HepG2 (cell line): ENCODE measurements around the gene PLXNB2. TPM values are rescaled to one million over a fixed set of nuclear protein-coding genes. Genes with fewer than 3 reads are reported as not detected.

Source experiments
- ATAC-seq: fragments of 200-7000 bp; cut with Tn5 transposase; 3 replicates; pipeline ENCODE4 v1.9.1; 2020; ENCODE audit warnings: mild to moderate bottlenecking, moderate library complexity
- BruUV-seq: library from RNA; stranded (reverse); fragments of 400-500 nt; replicated peaks from 2 replicates; lab custom pipeline; 2021; lab: Mats Ljungman, UMichigan
- CTCF ChIA-PET: fragments of 300-600 bp; formaldehyde crosslinking; extraction: SDS; loops from one replicate; lab custom pipeline; 2021; ENCODE audit warnings: low total read pairs, inconsistent platforms, low intra/inter-chr PET ratio; lab: Yijun Ruan, JAX
- POLR2A ChIA-PET: fragments of 350-600 bp; sonication (Branson Sonifier 250); formaldehyde crosslinking; loops from one replicate; lab custom pipeline; 2020; ENCODE audit warnings: antibody characterized with exemption, inconsistent platforms; lab: Yijun Ruan, JAX
- DNase-seq: peaks from one replicate; pipeline ENCODE4 v3.0.0-alpha.2; 2015; ENCODE audit warnings: low spot score
- FAIRE-seq: peaks from 3 replicates; lab custom pipeline; 2011; peaks lifted over from hg19 to GRCh38; lab: Jason Lieb, UNC
- H2AFZ ChIP-seq: one replicate; pipeline ENCODE4 v1.6.1; 2011; ENCODE audit warnings: low read length, inconsistent platforms
- H3K27ac ChIP-seq: fragments of 300-600 bp; 3 replicates; pipeline ENCODE4 v1.8.0; 2011; ENCODE audit warnings: mixed run types, mild to moderate bottlenecking, mixed read lengths, low read length, inconsistent platforms; ENCODE audit not compliant: insufficient read depth; ENCODE audit errors: extremely low read length
- H3K27me3 ChIP-seq, 2 experiments: fragments of 200-600 bp in 1 of 2; 2 replicates in 1 of 2; 3 replicates in 1 of 2; pipeline versions ENCODE4 v1.6.0 to v1.8.0; 2011; ENCODE audit warnings: low read length in 2 of 2, mild to moderate bottlenecking in 2 of 2, moderate library complexity in 2 of 2, inconsistent platforms in 1 of 2; ENCODE audit not compliant: insufficient read depth in 2 of 2, control insufficient read depth in 1 of 2
- H3K36me3 ChIP-seq, 2 experiments: fragments of 200-600 bp in 1 of 2; replicated peaks in 1 of 2; 2 replicates in 1 of 2; 3 replicates in 1 of 2; pipeline versions ENCODE4 v1.5.1 to v1.8.0; 2011; ENCODE audit warnings: low read length in 2 of 2, inconsistent platforms in 1 of 2; ENCODE audit not compliant: insufficient read depth in 2 of 2, control insufficient read depth in 1 of 2
- H3K4me1 ChIP-seq: 2 replicates; pipeline ENCODE4 v1.5.1; 2012; ENCODE audit warnings: low read length, inconsistent platforms; ENCODE audit not compliant: insufficient read depth
- H3K4me2 ChIP-seq: 2 replicates; pipeline ENCODE4 v1.6.0; 2011; ENCODE audit warnings: low read depth, low read length, inconsistent platforms
- H3K4me3 ChIP-seq, 3 experiments: fragments of 200-600 bp in 1 of 3; sonication (generic), shearing (Covaris generic) in 1 of 3; replicated peaks in 1 of 3; 2 replicates each; pipeline ENCODE4 v1.5.1; 2011 to 2016; ENCODE audit warnings: low read length in 3 of 3, inconsistent platforms in 2 of 3, low read depth in 2 of 3, mild to moderate bottlenecking in 2 of 3, control low read depth in 1 of 3, mixed read lengths in 1 of 3; ENCODE audit not compliant: insufficient read depth in 1 of 3
- H3K79me2 ChIP-seq: one replicate; pipeline ENCODE4 v1.6.1; 2011; ENCODE audit warnings: low read length, inconsistent platforms; ENCODE audit not compliant: insufficient read depth
- H3K9ac ChIP-seq: 2 replicates; pipeline ENCODE4 v1.6.0; 2011; ENCODE audit warnings: mild to moderate bottlenecking, low read depth, low read length, inconsistent platforms; ENCODE audit not compliant: insufficient read depth
- H3K9me3 ChIP-seq: 2 replicates; pipeline ENCODE4 v1.5.1; 2012; ENCODE audit warnings: mild to moderate bottlenecking, low read length
- H4K20me1 ChIP-seq: 2 replicates; pipeline ENCODE4 v1.6.0; 2011; ENCODE audit warnings: inconsistent platforms, mild to moderate bottlenecking, low read length, moderate library complexity; ENCODE audit not compliant: insufficient read depth
- GABPA ChIP-seq, 2 experiments: IDR thresholded peaks; 2 replicates each; pipeline ENCODE4 v1.6.1; 2011 to 2016; ENCODE audit warnings: low read depth in 2 of 2, low read length in 1 of 2, missing biosample characterization in 1 of 2, missing genetic modification characterization in 1 of 2
- KDM5B ChIP-seq: sonication (generic); formaldehyde crosslinking; IDR thresholded peaks from 2 replicates; pipeline ENCODE4 v1.4.0; 2020; ENCODE audit warnings: missing genetic modification reagents, mild to moderate bottlenecking, borderline replicate concordance
- NR1H2 ChIP-seq: sonication (generic); formaldehyde crosslinking; IDR thresholded peaks from 2 replicates; pipeline ENCODE4 v1.8.1; 2022; ENCODE audit warnings: low read depth, missing genetic modification reagents, borderline replicate concordance
- NR2F1 ChIP-seq, 2 experiments: fragments of 450-650 bp in 1 of 2; formaldehyde crosslinking in 1 of 2; IDR thresholded peaks; 2 replicates each; pipeline versions ENCODE4 v1.5.0 to v1.6.1; 2016 to 2020; ENCODE audit warnings: mild to moderate bottlenecking in 1 of 2, missing compliant biosample characterization in 1 of 2, missing genetic modification reagents in 1 of 2, moderate library complexity in 1 of 2
- RARA ChIP-seq: IDR thresholded peaks from 2 replicates; pipeline ENCODE4 v1.6.1; 2016; ENCODE audit warnings: missing genetic modification reagents, missing compliant biosample characterization
- SETDB1 ChIP-seq: sonication (generic); formaldehyde crosslinking; IDR thresholded peaks from 2 replicates; pipeline ENCODE4 v1.5.1; 2020; ENCODE audit warnings: missing genetic modification reagents, mild to moderate bottlenecking, borderline replicate concordance
- SPEN ChIP-seq: sonication (generic); formaldehyde crosslinking; IDR thresholded peaks from 2 replicates; pipeline ENCODE4 v1.5.1; 2020; ENCODE audit warnings: low read depth, mild to moderate bottlenecking, missing genetic modification reagents
- TEAD3 ChIP-seq: optimal IDR thresholded peaks from 2 replicates; pipeline ENCODE3; 2016; ENCODE audit warnings: borderline replicate concordance
- ZFP91 ChIP-seq: sonication (generic); formaldehyde crosslinking; IDR thresholded peaks from 2 replicates; pipeline ENCODE4 v1.9.0; 2022; ENCODE audit warnings: missing genetic modification reagents, mild to moderate bottlenecking, borderline replicate concordance
- ZNF788 ChIP-seq: sonication (generic); formaldehyde crosslinking; IDR thresholded peaks from 2 replicates; pipeline ENCODE4 v1.5.0; 2020; ENCODE audit warnings: mild to moderate bottlenecking, missing genetic modification reagents, borderline replicate concordance
- WGBS: methylation state at CpG from one replicate; pipeline ENCODE4 v1.1.6; 2017; ENCODE audit warnings: low lambda C conversion rate; 5-methylcytosine and 5-hydroxymethylcytosine counted together
- in situ Hi-C: cut with HindIII; loops from 2 replicates; pipeline ENCODE4 v1.10.0; 2017; ENCODE audit warnings: low pct_unique_long_range_greater_than_20kb; ENCODE audit not compliant: extremely low pct_ligation_motif_present
- intact Hi-C: fragments of 100-400 bp; cut with micrococcal nuclease; formaldehyde crosslinking; loops from one replicate; pipeline ENCODE4 v1.10.0; 2022; ENCODE audit not compliant: unreplicated experiment
- polyA plus RNA-seq, 8 experiments: library from polyadenylated mRNA; depleted of rRNA in 3 of 8; stranded (reverse) in 7 of 8; unstranded in 1 of 8; fragments of >200 nt; fragmentation: Illumina TruSeq in 4 of 8; extraction: Trizol in 4 of 8; gene quantifications; 2 replicates each; pipeline versions ENCODE4 v1.2.1 to v1.2.3, GENCODE V29; 2011 to 2016; ENCODE audit warnings: low read depth in 4 of 8, missing spikeins in 1 of 8, mixed read lengths in 1 of 8; ENCODE audit not compliant: insufficient read depth in 1 of 8
- total RNA-seq, 5 experiments: library from RNA; depleted of rRNA; stranded (reverse); fragments of >200 nt; fragmentation: Illumina TruSeq; extraction: Trizol; gene quantifications; 2 replicates each; pipeline ENCODE4 v1.2.3, GENCODE V29; 2016; ENCODE audit warnings: low read depth in 1 of 5
- TF ChIP-seq, protein P1 (sequence below): sonication (generic); formaldehyde crosslinking; IDR thresholded peaks from 2 replicates; pipeline ENCODE4 v1.4.0; 2020; ENCODE audit warnings: mild to moderate bottlenecking, missing genetic modification reagents
- TF ChIP-seq, protein P2 (sequence below): sonication (generic); IDR thresholded peaks from 2 replicates; pipeline ENCODE4 v1.6.1; 2016; ENCODE audit warnings: low read depth, borderline replicate concordance
- TF ChIP-seq, protein P3 (sequence below): IDR thresholded peaks from 2 replicates; pipeline ENCODE4 v1.4.0; 2020; ENCODE audit warnings: mild to moderate bottlenecking, missing genetic modification reagents

The PLXNB2 gene
- total and polyA plus RNA-seq, 2 of the 13 experiments (the other 11 are each of a cell fraction or from before 2014, with no cell fraction given), result 32.6 to 68.9 TPM

- POLR2A ChIA-PET, result interaction anchor here (1.7 kb wide), 1 partner anchor 21 kb away, joined by 6 read pairs; no protein-coding TSS in a partner anchor
- Histone ChIP-seq H3K79me2 (no peaks in the 10 kb centered on the region), H3K27me3 (peaks cover 0 to 1% of the 10 kb centered on the region in 2 experiments; a peak in 3 of 5 replicates), H3K4me2 (peak overlapping the region; percentile 75), H3K9ac (peak overlapping the region; percentile 29; the same call in 1 of the 2 replicates), H3K4me3 (peak overlapping the region in 2 of 3 experiments; percentile 22 to 64; a peak in 4 of 6 replicates), H3K27ac (no peak overlapping the region), H3K36me3 (no peaks in the 10 kb centered on the region), H3K9me3 (no peaks in the 10 kb centered on the region), H4K20me1 (no peaks in the 10 kb centered on the region), H2AFZ (no peak overlapping the region), H3K4me1 (peaks cover 68% of the 10 kb centered on the region)
- ATAC-seq (peak; percentile 2; the same call in 1 of the 3 replicates), FAIRE-seq (no peak), DNase-seq (no peak)
- intact Hi-C loops (no loop called here), in situ Hi-C loops (no loop called here)
- 15% methylated on average over 18 of the region's 33 CpGs for WGBS
- BruUV-seq, result no TSS peak
- CTCF ChIA-PET, result no interaction called here
- TF ChIP-seq, protein P1, sequence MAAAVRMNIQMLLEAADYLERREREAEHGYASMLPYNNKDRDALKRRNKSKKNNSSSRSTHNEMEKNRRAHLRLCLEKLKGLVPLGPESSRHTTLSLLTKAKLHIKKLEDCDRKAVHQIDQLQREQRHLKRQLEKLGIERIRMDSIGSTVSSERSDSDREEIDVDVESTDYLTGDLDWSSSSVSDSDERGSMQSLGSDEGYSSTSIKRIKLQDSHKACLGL, result peak; percentile 76
- TF ChIP-seq, protein P2, sequence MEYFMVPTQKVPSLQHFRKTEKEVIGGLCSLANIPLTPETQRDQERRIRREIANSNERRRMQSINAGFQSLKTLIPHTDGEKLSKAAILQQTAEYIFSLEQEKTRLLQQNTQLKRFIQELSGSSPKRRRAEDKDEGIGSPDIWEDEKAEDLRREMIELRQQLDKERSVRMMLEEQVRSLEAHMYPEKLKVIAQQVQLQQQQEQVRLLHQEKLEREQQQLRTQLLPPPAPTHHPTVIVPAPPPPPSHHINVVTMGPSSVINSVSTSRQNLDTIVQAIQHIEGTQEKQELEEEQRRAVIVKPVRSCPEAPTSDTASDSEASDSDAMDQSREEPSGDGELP, result peak; percentile 40; the same call in 1 of the 2 replicates
- TF ChIP-seq GABPA (IDR thresholded peaks at IDR 0.05; ENCODE audit: low read depth, low read length) (peak; percentile 33), GABPA (CRISPR knock-in tag; IDR thresholded peaks at IDR 0.05; ENCODE audit: low read depth) (peak; percentile 68), NR1H2 (CRISPR knock-in tag) (peak; percentile 31; the same call in 1 of the 2 replicates), TEAD3 (CRISPR knock-in tag) (peak; percentile 59), NR2F1 (CRISPR knock-in tag; IDR thresholded peaks at IDR 0.05) (peak in 1 of 2 experiments; percentile 39; a peak in 1 of 4 replicates), KDM5B (CRISPR knock-in tag) (peak; percentile 63; the same call in 1 of the 2 replicates), SETDB1 (no peak), ZFP91 (CRISPR knock-in tag) (peak; percentile 4; the same call in 1 of the 2 replicates), SPEN (CRISPR knock-in tag) (0 out of 2 replicates have a peak, but pooled peaks have one; percentile 44), RARA (CRISPR knock-in tag) (peak; percentile 84), ZNF788 (CRISPR knock-in tag) (peak; percentile 41; the same call in 1 of the 2 replicates)
- TF ChIP-seq, protein P3, sequence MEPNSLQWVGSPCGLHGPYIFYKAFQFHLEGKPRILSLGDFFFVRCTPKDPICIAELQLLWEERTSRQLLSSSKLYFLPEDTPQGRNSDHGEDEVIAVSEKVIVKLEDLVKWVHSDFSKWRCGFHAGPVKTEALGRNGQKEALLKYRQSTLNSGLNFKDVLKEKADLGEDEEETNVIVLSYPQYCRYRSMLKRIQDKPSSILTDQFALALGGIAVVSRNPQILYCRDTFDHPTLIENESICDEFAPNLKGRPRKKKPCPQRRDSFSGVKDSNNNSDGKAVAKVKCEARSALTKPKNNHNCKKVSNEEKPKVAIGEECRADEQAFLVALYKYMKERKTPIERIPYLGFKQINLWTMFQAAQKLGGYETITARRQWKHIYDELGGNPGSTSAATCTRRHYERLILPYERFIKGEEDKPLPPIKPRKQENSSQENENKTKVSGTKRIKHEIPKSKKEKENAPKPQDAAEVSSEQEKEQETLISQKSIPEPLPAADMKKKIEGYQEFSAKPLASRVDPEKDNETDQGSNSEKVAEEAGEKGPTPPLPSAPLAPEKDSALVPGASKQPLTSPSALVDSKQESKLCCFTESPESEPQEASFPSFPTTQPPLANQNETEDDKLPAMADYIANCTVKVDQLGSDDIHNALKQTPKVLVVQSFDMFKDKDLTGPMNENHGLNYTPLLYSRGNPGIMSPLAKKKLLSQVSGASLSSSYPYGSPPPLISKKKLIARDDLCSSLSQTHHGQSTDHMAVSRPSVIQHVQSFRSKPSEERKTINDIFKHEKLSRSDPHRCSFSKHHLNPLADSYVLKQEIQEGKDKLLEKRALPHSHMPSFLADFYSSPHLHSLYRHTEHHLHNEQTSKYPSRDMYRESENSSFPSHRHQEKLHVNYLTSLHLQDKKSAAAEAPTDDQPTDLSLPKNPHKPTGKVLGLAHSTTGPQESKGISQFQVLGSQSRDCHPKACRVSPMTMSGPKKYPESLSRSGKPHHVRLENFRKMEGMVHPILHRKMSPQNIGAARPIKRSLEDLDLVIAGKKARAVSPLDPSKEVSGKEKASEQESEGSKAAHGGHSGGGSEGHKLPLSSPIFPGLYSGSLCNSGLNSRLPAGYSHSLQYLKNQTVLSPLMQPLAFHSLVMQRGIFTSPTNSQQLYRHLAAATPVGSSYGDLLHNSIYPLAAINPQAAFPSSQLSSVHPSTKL (CRISPR knock-in tag), result 0 out of 2 replicates have a peak, but pooled peaks have one; percentile 18
Observed at GRCh38 chr22:50314455-50315288, 7.2 kb upstream of the PLXNB2 start.
